HG02973 (cell line): ENCODE measurements around the gene MEIOSIN.
A peak's percentile ranks its signal among the peaks of the same experiment; 100 is the strongest.
"Not testable (repeated sequence)": the region's sequence is repeated elsewhere in the genome, so short reads cannot be mapped to it uniquely, and the experiment has no call there.

Source experiments
- ATAC-seq: cut with Tn5 transposase; IDR thresholded peaks from one replicate; pipeline ENCODE4 v1.9.1; 2021; ENCODE audit warnings: moderate library complexity; ENCODE audit not compliant: unreplicated experiment

The MEIOSIN gene

GRCh38 chr19:45733160-45733810 is at the start of gene MEIOSIN:
MEIOSIN (plus strand) TSS chr19:45733439; CDS start chr19:45735377, 1,938 bp downstream.
- no peak for ATAC-seq

GRCh38 chr19:45685045-45685444 is 48.2 kb upstream of the MEIOSIN start:
- ATAC-seq = not testable (repeated sequence)

- ATAC-seq = no peak
Observed at GRCh38 chr19:45687599-45687998, 45.6 kb upstream of the MEIOSIN start.

- peak; percentile 37 for ATAC-seq
Observed at GRCh38 chr19:45691516-45692186, 41.6 kb upstream of the MEIOSIN start, which contains the start of gene SNRPD2. SNRPD2 (minus strand) TSS chr19:45691953; CDS start chr19:45691888, 65 bp downstream.

- ATAC-seq = peak; percentile 75
Observed at GRCh38 chr19:45692187-45693105, 40.8 kb upstream of the MEIOSIN start, which contains the start of gene QPCTL. QPCTL (plus strand) TSS chr19:45692666; CDS start chr19:45692704, 38 bp downstream.

GRCh38 chr19:45693106-45693788 is 40.0 kb upstream of the MEIOSIN start:
- ATAC-seq = no peak

- no peak for ATAC-seq
Observed at GRCh38 chr19:45701676-45702075, 31.6 kb upstream of the MEIOSIN start.

GRCh38 chr19:45705115-45705514 is 28.1 kb upstream of the MEIOSIN start:
- ATAC-seq = no peak

- no peak for ATAC-seq
Observed at GRCh38 chr19:45705710-45706415, 27.4 kb upstream of the MEIOSIN start.

- ATAC-seq = no peak
Observed at GRCh38 chr19:45710356-45711130, 22.7 kb upstream of the MEIOSIN start.

GRCh38 chr19:45711851-45712698 is 21.2 kb upstream of the MEIOSIN start:
- no peak for ATAC-seq

- no peak for ATAC-seq
Observed at GRCh38 chr19:45712699-45713067, 20.6 kb upstream of the MEIOSIN start.

- ATAC-seq = no peak
Observed at GRCh38 chr19:45713141-45713540, 20.1 kb upstream of the MEIOSIN start.

- ATAC-seq = no peak
Observed at GRCh38 chr19:45715139-45715538, 18.1 kb upstream of the MEIOSIN start.

GRCh38 chr19:45716359-45717130 is 16.7 kb upstream of the MEIOSIN start:
- ATAC-seq = no peak

- ATAC-seq = peak; percentile 85
Observed at GRCh38 chr19:45717131-45717982, 15.9 kb upstream of the MEIOSIN start.
